Mesenchymal stem cell (in vitro differentiated cells and primary cell): ENCODE results near the gene FOXJ3.

Experiments used
- DNase-seq: peaks from one replicate; pipeline ENCODE4 v3.0.0-alpha.2; 2013
- H2AFZ ChIP-seq: one replicate; pipeline ENCODE4 v1.6.1; 2013; ENCODE audit warnings: low read depth, mild to moderate bottlenecking, control low read depth, inconsistent platforms, low read length, moderate library complexity
- H2AK5ac ChIP-seq: 2 replicates; pipeline ENCODE4 v1.6.1; 2013; ENCODE audit warnings: low read length, moderate library complexity, mild to moderate bottlenecking, inconsistent platforms; ENCODE audit not compliant: severe bottlenecking
- H2BK120ac ChIP-seq: one replicate; pipeline ENCODE4 v1.6.1; 2013; ENCODE audit warnings: low read depth, mild to moderate bottlenecking, inconsistent platforms, low read length, moderate library complexity
- H2BK12ac ChIP-seq, 2 experiments: one replicate each; pipeline ENCODE4 v1.6.1; 2013; ENCODE audit warnings: inconsistent platforms in 2 of 2, low read length in 2 of 2, mild to moderate bottlenecking in 2 of 2, moderate library complexity in 2 of 2, control low read depth in 1 of 2
- H2BK15ac ChIP-seq: one replicate; pipeline ENCODE4 v1.6.1; 2013; ENCODE audit warnings: mild to moderate bottlenecking, low read depth, inconsistent platforms; ENCODE audit not compliant: poor library complexity, severe bottlenecking
- H2BK5ac ChIP-seq: 2 replicates; pipeline ENCODE4 v1.6.1; 2013; ENCODE audit warnings: low read depth, mild to moderate bottlenecking, low read length, control low read depth, inconsistent platforms; ENCODE audit not compliant: poor library complexity, severe bottlenecking
- H3K14ac ChIP-seq, 2 experiments: one replicate each; pipeline ENCODE4 v1.6.1; 2013; ENCODE audit warnings: inconsistent platforms in 2 of 2, low read length in 2 of 2, control low read depth in 1 of 2, mild to moderate bottlenecking in 1 of 2, moderate library complexity in 1 of 2
- H3K18ac ChIP-seq, 2 experiments: one replicate each; pipeline ENCODE4 v1.6.1; 2013; ENCODE audit warnings: inconsistent platforms in 2 of 2, low read length in 2 of 2, control low read depth in 1 of 2, low read depth in 1 of 2, mild to moderate bottlenecking in 1 of 2
- H3K23ac ChIP-seq, 2 experiments: one replicate each; pipeline ENCODE4 v1.6.1; 2013; ENCODE audit warnings: inconsistent platforms in 2 of 2, low read length in 2 of 2, mild to moderate bottlenecking in 2 of 2, moderate library complexity in 2 of 2, control low read depth in 1 of 2
- H3K27ac ChIP-seq: 2 replicates; pipeline ENCODE4 v1.5.1; 2013; ENCODE audit warnings: mild to moderate bottlenecking, moderate library complexity, low read length, control low read depth, inconsistent platforms; ENCODE audit not compliant: poor library complexity, severe bottlenecking
- H3K27me3 ChIP-seq, 2 experiments: 2 replicates each; pipeline versions ENCODE4 v1.6.1 to v1.7.0; 2013; ENCODE audit warnings: low read length in 2 of 2, mild to moderate bottlenecking in 2 of 2, moderate library complexity in 2 of 2, control low read depth in 1 of 2, inconsistent platforms in 1 of 2; ENCODE audit not compliant: control insufficient read depth in 1 of 2, insufficient read depth in 1 of 2
- H3K36me3 ChIP-seq, 2 experiments: 2 replicates each; pipeline versions ENCODE4 v1.6.1 to v1.7.0; 2013; ENCODE audit warnings: low read length in 2 of 2, control low read depth in 1 of 2, inconsistent platforms in 1 of 2, low read depth in 1 of 2, mild to moderate bottlenecking in 1 of 2; ENCODE audit not compliant: insufficient read depth in 2 of 2, control insufficient read depth in 1 of 2
- H3K4ac ChIP-seq, 2 experiments: one replicate each; pipeline ENCODE4 v1.6.1; 2013; ENCODE audit warnings: inconsistent platforms in 2 of 2, low read length in 2 of 2, mild to moderate bottlenecking in 2 of 2, moderate library complexity in 2 of 2, control low read depth in 1 of 2, low read depth in 1 of 2
- H3K4me1 ChIP-seq: 2 replicates; pipeline ENCODE4 v1.6.1; 2013; ENCODE audit warnings: low read depth, low read length, control low read depth; ENCODE audit not compliant: control insufficient read depth, insufficient read depth
- H3K4me2 ChIP-seq: 2 replicates; pipeline ENCODE4 v1.6.1; 2013; ENCODE audit warnings: low read length, mild to moderate bottlenecking, inconsistent platforms; ENCODE audit not compliant: poor library complexity, severe bottlenecking
- H3K4me3 ChIP-seq, 2 experiments: 2 replicates each; pipeline versions ENCODE4 v1.5.1 to v1.7.0; 2013; ENCODE audit warnings: low read length in 2 of 2, mild to moderate bottlenecking in 2 of 2, control low read depth in 1 of 2, low read depth in 1 of 2; ENCODE audit not compliant: insufficient read depth in 1 of 2
- H3K79me1 ChIP-seq: replicated peaks from 2 replicates; pipeline ENCODE4 v1.6.1; 2013; ENCODE audit warnings: mild to moderate bottlenecking, control low read depth, low read length, inconsistent platforms; ENCODE audit not compliant: poor library complexity, severe bottlenecking
- H3K9ac ChIP-seq: 2 replicates; pipeline ENCODE4 v1.7.0; 2013; ENCODE audit warnings: mild to moderate bottlenecking, low read length, moderate library complexity
- H3K9me3 ChIP-seq: 2 replicates; pipeline ENCODE4 v1.7.0; 2013; ENCODE audit warnings: mild to moderate bottlenecking, low read length; ENCODE audit not compliant: control insufficient read depth
- H4K8ac ChIP-seq: one replicate; pipeline ENCODE4 v1.6.1; 2013; ENCODE audit warnings: inconsistent platforms, mild to moderate bottlenecking, low read length, moderate library complexity
- H4K91ac ChIP-seq: one replicate; pipeline ENCODE4 v1.6.1; 2013; ENCODE audit warnings: mild to moderate bottlenecking, low read length, inconsistent platforms
- WGBS: methylation state at CpG from one replicate; pipeline ENCODE4 v1.1.7; 2013; ENCODE audit warnings: mixed read lengths; 5-methylcytosine and 5-hydroxymethylcytosine counted together

FOXJ3 gene

GRCh38 chr1:42157667-42158066 lies 177.4 kb downstream of the FOXJ3 start:
- WGBS: 53% methylated on average over 7 of the region's 7 CpGs
- H3K27ac ChIP-seq: no peak overlapping the region
- no peak overlapping the region for H3K4me3 ChIP-seq

GRCh38 chr1:42155362-42155761 lies 179.7 kb downstream of the FOXJ3 start:
- H3K4me3 ChIP-seq: no peak overlapping the region
- no peak overlapping the region for H3K14ac ChIP-seq
- H2BK12ac ChIP-seq: no peak overlapping the region
- 92% methylated on average over 12 of the region's 12 CpGs for WGBS
- no peak overlapping the region for H3K27ac ChIP-seq
- no peak overlapping the region for H3K4me2 ChIP-seq
- no peaks in the 10 kb centered on the region for H3K36me3 ChIP-seq
- no peak overlapping the region for H2BK15ac ChIP-seq
- H3K27me3 ChIP-seq: peaks cover 16 to 50% of the 10 kb centered on the region in 2 experiments
- no peaks in the 10 kb centered on the region for H3K79me1 ChIP-seq
- H3K4me1 ChIP-seq: peaks cover 3% of the 10 kb centered on the region
- no peak overlapping the region for H3K9ac ChIP-seq
- no peak overlapping the region for H2BK120ac ChIP-seq
- no peak overlapping the region for H2AFZ ChIP-seq
- no peak overlapping the region for H4K8ac ChIP-seq
- DNase-seq: no peak
- H2BK5ac ChIP-seq: no peak overlapping the region
- H3K23ac ChIP-seq: no peak overlapping the region
- peaks cover 9% of the 10 kb centered on the region for H3K9me3 ChIP-seq
- no peak overlapping the region for H4K91ac ChIP-seq
- H3K4ac ChIP-seq: no peak overlapping the region
- no peak overlapping the region for H2AK5ac ChIP-seq
- no peak overlapping the region for H3K18ac ChIP-seq

More at GRCh38 chr1:42157667-42158066, 177.4 kb downstream of the FOXJ3 start:
- Histone ChIP-seq H3K18ac (no peak overlapping the region), H2BK15ac (no peak overlapping the region), H3K14ac (no peak overlapping the region), H3K9ac (no peak overlapping the region), H3K36me3 (no peaks in the 10 kb centered on the region), H3K9me3 (peaks cover 22% of the 10 kb centered on the region), H3K27me3 (peaks cover 5 to 33% of the 10 kb centered on the region in 2 experiments), H4K91ac (no peak overlapping the region), H2AK5ac (no peak overlapping the region), H3K4me2 (no peak overlapping the region), H3K79me1 (no peaks in the 10 kb centered on the region), H4K8ac (no peak overlapping the region), H2BK120ac (no peak overlapping the region), H3K23ac (no peak overlapping the region), H3K4ac (no peak overlapping the region), H2BK5ac (no peak overlapping the region), H3K4me1 (peaks cover 3% of the 10 kb centered on the region), H2BK12ac (no peak overlapping the region), H2AFZ (no peak overlapping the region)
- DNase-seq: no peak

GRCh38 chr1:42154685-42155084 lies 180.3 kb downstream of the FOXJ3 start:
- H2BK5ac ChIP-seq: no peak overlapping the region
- no peak overlapping the region for H3K9ac ChIP-seq
- H3K27ac ChIP-seq: no peak overlapping the region
- no peak overlapping the region for H3K4ac ChIP-seq
- H3K27me3 ChIP-seq: peaks cover 21 to 56% of the 10 kb centered on the region in 2 experiments
- no peak overlapping the region for H3K23ac ChIP-seq
- H3K14ac ChIP-seq: no peak overlapping the region
- no peak overlapping the region for H2BK15ac ChIP-seq
- no peak overlapping the region for H2BK120ac ChIP-seq
- no peak overlapping the region for H3K4me3 ChIP-seq
- H3K18ac ChIP-seq: no peak overlapping the region
- no peak for DNase-seq
- H3K9me3 ChIP-seq: peaks cover 2% of the 10 kb centered on the region
- no peak overlapping the region for H4K91ac ChIP-seq
- no peak overlapping the region for H2BK12ac ChIP-seq
- H3K4me2 ChIP-seq: no peak overlapping the region
- no peaks in the 10 kb centered on the region for H3K36me3 ChIP-seq
- peaks cover 3% of the 10 kb centered on the region for H3K4me1 ChIP-seq
- no peak overlapping the region for H2AFZ ChIP-seq
- no peak overlapping the region for H2AK5ac ChIP-seq
- H4K8ac ChIP-seq: no peak overlapping the region
- 83% methylated on average over 13 of the region's 13 CpGs for WGBS
- no peaks in the 10 kb centered on the region for H3K79me1 ChIP-seq

- Histone ChIP-seq H2AK5ac (no peak overlapping the region), H3K9me3 (no peaks in the 10 kb centered on the region), H3K23ac (no peak overlapping the region), H3K36me3 (no peaks in the 10 kb centered on the region), H3K9ac (no peak overlapping the region), H2BK15ac (no peak overlapping the region), H3K4me1 (peaks cover 3% of the 10 kb centered on the region), H3K4me2 (no peak overlapping the region), H2BK5ac (no peak overlapping the region), H2BK120ac (no peak overlapping the region), H3K18ac (no peak overlapping the region), H3K27ac (no peak overlapping the region), H3K79me1 (no peaks in the 10 kb centered on the region), H4K91ac (no peak overlapping the region), H3K14ac (no peak overlapping the region), H3K4me3 (no peak overlapping the region), H2BK12ac (no peak overlapping the region), H3K4ac (no peak overlapping the region), H2AFZ (no peak overlapping the region), H4K8ac (no peak overlapping the region), H3K27me3 (peaks cover 24 to 64% of the 10 kb centered on the region in 2 experiments)
- no peak for DNase-seq
- WGBS: 94% methylated on average over 6 of the region's 6 CpGs
Observed at GRCh38 chr1:42153624-42154023, 181.4 kb downstream of the FOXJ3 start.
